Neutrophil (primary cell): ENCODE results near the gene CCT4.
"Not testable (repeated sequence)": the region's sequence is repeated elsewhere in the genome, so short reads cannot be mapped to it uniquely, and the experiment has no call there.

Experiments
- H3K27ac ChIP-seq: fragments of 200-600 bp; sonication (generic); 2 replicates; pipeline ENCODE4 v1.5.1; 2016; ENCODE audit warnings: mild to moderate bottlenecking, moderate library complexity
- H3K27me3 ChIP-seq: fragments of 200-600 bp; sonication (generic); 2 replicates; pipeline ENCODE4 v1.6.0; 2016; ENCODE audit warnings: mild to moderate bottlenecking
- H3K36me3 ChIP-seq: fragments of 200-600 bp; sonication (generic); 2 replicates; pipeline ENCODE4 v1.5.1; 2017
- H3K4me1 ChIP-seq, 2 experiments: fragments of 200-600 bp in 1 of 2; sonication (generic) in 1 of 2; 1 replicate in 1 of 2; 2 replicates in 1 of 2; pipeline versions ENCODE4 v1.5.1 to v1.6.1; 2013 to 2016; ENCODE audit warnings: low read depth in 1 of 2, low read length in 1 of 2, mild to moderate bottlenecking in 1 of 2, moderate library complexity in 1 of 2; ENCODE audit not compliant: control insufficient read depth in 1 of 2, insufficient read depth in 1 of 2
- H3K4me3 ChIP-seq, 2 experiments: fragments of 200-600 bp in 1 of 2; sonication (generic) in 1 of 2; 1 replicate in 1 of 2; 2 replicates in 1 of 2; pipeline ENCODE4 v1.5.1; 2013 to 2016; ENCODE audit warnings: low read depth in 1 of 2, low read length in 1 of 2, mild to moderate bottlenecking in 1 of 2, moderate library complexity in 1 of 2
- H3K9me3 ChIP-seq: fragments of 200-600 bp; sonication (generic); 2 replicates; pipeline ENCODE4 v1.5.1; 2016
- TF ChIP-seq, protein P1 (sequence below): fragments of 200-600 bp; sonication (generic); IDR thresholded peaks from 2 replicates; pipeline ENCODE4 v1.5.1; 2016; ENCODE audit warnings: antibody characterized with exemption

The CCT4 gene

DNA sequence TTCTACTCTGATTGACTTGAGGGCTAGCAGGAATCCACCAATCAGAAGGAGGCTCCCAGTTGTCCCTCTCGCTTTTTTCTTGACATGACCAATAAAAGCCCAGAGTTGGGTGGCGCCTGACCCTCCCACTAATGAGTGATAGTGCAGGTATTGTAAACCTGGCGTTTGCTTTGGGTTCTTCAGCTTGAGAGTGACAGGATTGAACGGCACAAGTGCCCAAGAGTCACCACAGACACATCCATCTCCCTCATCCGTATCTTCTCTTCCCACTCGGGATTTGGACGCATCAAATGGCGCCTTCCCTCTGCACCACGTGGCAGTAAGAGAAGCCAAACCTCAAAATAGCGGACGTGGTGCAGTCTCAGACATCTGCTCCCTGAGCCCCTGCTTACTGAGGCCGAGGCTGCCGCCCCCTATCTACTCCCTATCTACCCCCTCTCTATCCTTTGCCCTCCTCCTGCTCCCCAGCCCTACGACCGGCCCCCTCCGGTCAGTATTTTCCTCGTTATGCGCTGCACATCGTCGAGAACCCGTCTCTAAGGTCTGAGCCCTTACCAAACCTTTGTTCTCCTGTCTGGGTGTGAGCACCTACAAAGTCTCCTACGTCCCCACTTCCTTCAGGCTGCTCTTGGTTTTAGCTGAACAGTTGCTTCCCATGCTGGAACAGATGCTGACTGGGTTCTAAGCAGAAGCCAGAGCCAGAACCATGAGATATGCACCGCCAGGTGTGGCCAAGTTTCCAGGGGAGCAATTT is 33.7 kb downstream of the CCT4 start:
- peaks cover 15 to 20% of the 10 kb centered on the region in 2 experiments for H3K4me1 ChIP-seq
- no peaks in the 10 kb centered on the region for H3K36me3 ChIP-seq
- TF ChIP-seq, protein P1, sequence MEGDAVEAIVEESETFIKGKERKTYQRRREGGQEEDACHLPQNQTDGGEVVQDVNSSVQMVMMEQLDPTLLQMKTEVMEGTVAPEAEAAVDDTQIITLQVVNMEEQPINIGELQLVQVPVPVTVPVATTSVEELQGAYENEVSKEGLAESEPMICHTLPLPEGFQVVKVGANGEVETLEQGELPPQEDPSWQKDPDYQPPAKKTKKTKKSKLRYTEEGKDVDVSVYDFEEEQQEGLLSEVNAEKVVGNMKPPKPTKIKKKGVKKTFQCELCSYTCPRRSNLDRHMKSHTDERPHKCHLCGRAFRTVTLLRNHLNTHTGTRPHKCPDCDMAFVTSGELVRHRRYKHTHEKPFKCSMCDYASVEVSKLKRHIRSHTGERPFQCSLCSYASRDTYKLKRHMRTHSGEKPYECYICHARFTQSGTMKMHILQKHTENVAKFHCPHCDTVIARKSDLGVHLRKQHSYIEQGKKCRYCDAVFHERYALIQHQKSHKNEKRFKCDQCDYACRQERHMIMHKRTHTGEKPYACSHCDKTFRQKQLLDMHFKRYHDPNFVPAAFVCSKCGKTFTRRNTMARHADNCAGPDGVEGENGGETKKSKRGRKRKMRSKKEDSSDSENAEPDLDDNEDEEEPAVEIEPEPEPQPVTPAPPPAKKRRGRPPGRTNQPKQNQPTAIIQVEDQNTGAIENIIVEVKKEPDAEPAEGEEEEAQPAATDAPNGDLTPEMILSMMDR = no peak
- H3K4me3 ChIP-seq = peak overlapping the region; percentile 74 to 80
- H3K27ac ChIP-seq = peak overlapping the region; percentile 37
- H3K9me3 ChIP-seq = no peaks in the 10 kb centered on the region
- no peaks in the 10 kb centered on the region for H3K27me3 ChIP-seq

DNA sequence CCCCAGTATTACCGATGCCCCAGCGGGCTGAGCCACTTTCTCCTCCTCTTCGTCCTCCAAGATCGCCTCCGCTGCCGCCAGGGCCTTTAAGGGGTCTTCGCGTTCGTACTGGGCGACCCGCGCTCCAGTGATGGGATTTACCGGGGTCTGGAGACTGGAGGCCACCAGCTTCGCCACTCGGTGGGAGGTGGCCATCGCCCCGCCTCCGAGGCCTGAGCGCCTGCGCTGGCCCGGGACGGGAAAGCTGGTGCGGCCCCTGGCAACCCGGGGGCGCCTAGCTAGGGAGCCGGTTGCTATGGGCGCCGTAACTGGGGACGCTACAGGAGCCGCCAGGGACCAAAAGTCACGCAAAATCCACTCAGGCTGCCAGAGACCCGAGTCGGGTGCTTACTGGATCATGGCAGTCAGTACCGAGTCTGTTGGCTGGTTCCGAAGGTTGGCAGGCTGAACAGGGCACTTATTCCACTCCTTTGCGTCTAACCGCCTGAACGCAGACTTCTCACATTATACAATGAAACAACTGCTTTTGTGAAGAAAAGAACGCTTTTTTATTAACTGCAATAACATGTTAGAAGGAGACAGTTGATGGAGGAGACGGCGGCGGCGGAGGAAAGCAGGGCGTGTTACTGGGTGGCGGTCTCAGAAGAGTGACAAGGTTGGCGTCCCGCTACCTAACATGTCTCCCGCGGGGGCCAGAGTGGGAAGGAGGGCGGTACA is 34.5 kb downstream of the CCT4 start, which contains the start of gene FAM161A:
Gene FAM161A, minus strand, starts transcription at position 214 of the 717 bp plus-strand sequence. Its CDS starts 19 bp downstream, at position 195.
- Histone ChIP-seq H3K36me3 (no peaks in the 10 kb centered on the region), H3K4me1 (peaks cover 15 to 20% of the 10 kb centered on the region in 2 experiments), H3K27ac (peak within 1 kb of the TSS; percentile 37), H3K27me3 (no peaks in the 10 kb centered on the region), H3K4me3 (peak within 1 kb of the TSS; percentile 74 to 80), H3K9me3 (no peaks in the 10 kb centered on the region)
- TF ChIP-seq, protein P1 = no peak

DNA sequence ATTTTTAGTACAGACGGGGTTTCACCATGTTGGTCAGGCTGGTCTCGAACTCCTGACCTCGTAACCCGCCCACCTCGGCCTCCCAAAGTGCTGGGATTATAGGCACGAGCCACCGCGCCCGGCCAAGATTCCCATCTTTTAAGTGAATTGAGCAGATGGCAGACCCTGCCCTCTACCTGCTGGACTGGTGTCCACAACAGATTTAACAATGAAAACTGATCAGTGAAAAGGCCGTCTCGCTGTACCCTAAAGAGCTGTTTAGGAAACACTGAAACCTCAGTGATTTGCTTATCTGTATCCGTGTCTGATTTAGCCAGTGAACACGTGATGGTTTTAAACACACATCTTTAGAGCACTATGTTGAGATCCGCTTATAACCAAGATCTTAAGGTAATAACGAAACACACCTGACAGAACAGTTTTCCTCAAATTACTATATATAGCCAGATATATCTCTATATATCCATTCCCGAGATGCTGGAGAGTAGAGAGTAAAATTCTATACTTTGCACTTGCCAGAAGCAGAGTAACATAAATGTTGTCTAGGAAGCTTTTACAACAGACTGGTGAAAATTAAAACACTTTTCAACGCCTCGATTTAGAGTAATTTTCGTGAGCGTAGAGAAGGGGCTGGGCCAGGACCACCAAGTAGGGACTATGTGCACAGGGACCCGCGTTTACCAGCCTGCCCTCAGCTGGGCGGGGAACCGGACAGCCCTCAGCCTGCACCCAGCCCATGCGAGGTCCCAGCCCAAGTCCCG is 35.2 kb downstream of the CCT4 start:
- Histone ChIP-seq H3K27ac (no peak overlapping the region), H3K4me1 (peaks cover 15 to 20% of the 10 kb centered on the region in 2 experiments), H3K36me3 (no peaks in the 10 kb centered on the region), H3K4me3 (peak overlapping the region; percentile 74 to 80), H3K9me3 (no peaks in the 10 kb centered on the region), H3K27me3 (no peaks in the 10 kb centered on the region)
- TF ChIP-seq, protein P1 = no peak

DNA sequence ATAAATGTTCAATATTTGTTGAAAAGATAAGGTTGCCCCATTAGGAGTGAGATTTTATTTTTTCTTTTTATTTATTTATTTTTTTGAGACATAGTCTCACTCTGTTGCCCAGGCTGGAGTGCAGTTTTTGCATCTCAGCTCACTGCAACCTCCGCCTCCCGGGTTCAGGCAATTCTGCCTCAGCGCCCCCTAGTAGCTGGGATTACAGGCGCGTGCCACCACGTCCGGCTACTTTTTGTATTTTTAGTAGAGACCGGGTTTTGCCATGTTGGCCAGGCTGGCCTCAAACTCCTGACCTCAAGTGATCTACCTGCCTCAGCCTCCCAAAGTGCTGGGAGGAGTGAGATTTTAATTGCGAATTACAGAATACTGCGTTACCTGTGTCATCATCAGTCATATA is 37.2 kb downstream of the CCT4 start:
- not testable (repeated sequence) for H3K4me3 ChIP-seq

DNA sequence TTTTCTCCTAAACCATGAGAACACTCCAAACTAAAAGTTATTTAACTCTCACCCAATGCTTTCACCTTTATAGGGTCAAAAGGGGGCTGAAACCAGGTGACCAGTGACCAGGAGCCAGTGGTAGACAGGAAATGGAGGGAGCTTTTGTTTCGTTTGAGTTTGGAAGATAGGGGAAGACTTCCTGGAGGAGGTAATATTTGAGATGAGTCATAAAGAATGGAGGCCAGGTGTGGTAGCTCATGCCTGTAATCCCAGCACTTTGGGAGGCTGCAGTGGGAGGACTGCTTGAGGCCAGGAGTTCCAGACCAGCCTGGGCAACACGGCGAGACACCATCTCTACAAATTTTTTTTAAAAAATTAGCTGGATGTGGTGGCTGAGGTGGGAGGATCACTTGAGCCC is 43.1 kb downstream of the CCT4 start:
- Histone ChIP-seq H3K4me1 (no peaks in the 10 kb centered on the region), H3K9me3 (no peaks in the 10 kb centered on the region), H3K4me3 (no peak overlapping the region), H3K27me3 (no peaks in the 10 kb centered on the region), H3K36me3 (no peaks in the 10 kb centered on the region), H3K27ac (no peak overlapping the region)
- TF ChIP-seq, protein P1 = no peak

More for the DNA sequence above, 37.2 kb downstream of the CCT4 start:
- H3K36me3 ChIP-seq, H3K9me3 ChIP-seq, H3K27me3 ChIP-seq, H3K27ac ChIP-seq: not testable (repeated sequence)
- peaks cover 15 to 20% of the 10 kb centered on the region in 2 experiments for H3K4me1 ChIP-seq
